B cell (primary cell): Measurements from ENCODE around the gene PIM3. TPM values are rescaled to one million over a fixed set of nuclear protein-coding genes. Genes with fewer than 3 reads are reported as not detected.

Experiments
- ATAC-seq: fragments of 200-7000 bp; cut with Tn5 transposase; one replicate; pipeline ENCODE4 v1.10.0; 2021; ENCODE audit warnings: low read depth, mild to moderate bottlenecking, moderate number of reproducible peaks, moderate library complexity
- CTCF ChIA-PET: fragments of 350-600 bp; sonication (Branson Sonifier 250); formaldehyde crosslinking; loops from one replicate; lab custom pipeline; 2021; ENCODE audit warnings: antibody characterized with exemption, inconsistent platforms; lab: Charles Lee
- POLR2A ChIA-PET: fragments of 350-600 bp; sonication (Branson Sonifier 250); formaldehyde crosslinking; loops from one replicate; lab custom pipeline; 2021; ENCODE audit warnings: antibody characterized with exemption; lab: Charles Lee
- DNase-seq: peaks from one replicate; pipeline ENCODE4 v3.0.0; 2013
- H2AFZ ChIP-seq: 2 replicates; pipeline ENCODE4 v1.6.1; 2012; ENCODE audit warnings: mild to moderate bottlenecking, low read depth, low read length; ENCODE audit not compliant: insufficient read depth, poor library complexity, severe bottlenecking
- H3K27ac ChIP-seq, 2 donors: 1 replicate in 1 of 2; 2 replicates in 1 of 2; pipeline ENCODE4 v1.5.1; 2012 to 2013; ENCODE audit warnings: low read length in 2 of 2, mild to moderate bottlenecking in 2 of 2, moderate library complexity in 1 of 2
- H3K27me3 ChIP-seq, 4 experiments: fragments of 200-600 bp in 1 of 4; sonication (generic) in 1 of 4; replicated peaks in 1 of 4; 1 replicate in 2 of 4; 2 replicates in 2 of 4; pipeline versions ENCODE4 v1.6.1 to v1.7.0; 2013 to 2016; ENCODE audit warnings: low read length in 3 of 4, mild to moderate bottlenecking in 2 of 4, mixed read lengths in 1 of 4, moderate library complexity in 1 of 4; ENCODE audit not compliant: insufficient read depth in 4 of 4, control insufficient read depth in 3 of 4; ENCODE audit errors: control extremely low read depth in 1 of 4
- H3K36me3 ChIP-seq, 2 experiments: replicated peaks in 1 of 2; 1 replicate in 1 of 2; 2 replicates in 1 of 2; pipeline versions ENCODE4 v1.6.1 to v1.7.1; 2013; ENCODE audit warnings: low read length in 1 of 2; ENCODE audit not compliant: insufficient read depth in 2 of 2, control insufficient read depth in 1 of 2; ENCODE audit errors: control extremely low read depth in 1 of 2, extremely low read depth in 1 of 2
- H3K4me1 ChIP-seq, 2 donors: fragments of 200-600 bp in 1 of 2; sonication (generic) in 1 of 2; 1 replicate in 1 of 2; 2 replicates in 1 of 2; pipeline versions ENCODE4 v1.5.1 to v1.6.1; 2013 to 2017; ENCODE audit warnings: low read length in 2 of 2; ENCODE audit not compliant: control insufficient read depth in 2 of 2, insufficient read depth in 2 of 2
- H3K4me2 ChIP-seq: replicated peaks from 2 replicates; pipeline ENCODE3; 2012; ENCODE audit warnings: mild to moderate bottlenecking, low read depth, low read length; ENCODE audit not compliant: poor library complexity, severe bottlenecking
- H3K4me3 ChIP-seq, 5 experiments: fragments of 200-600 bp in 1 of 5; sonication (generic) in 1 of 5; 1 replicate in 3 of 5; 2 replicates in 2 of 5; pipeline versions ENCODE4 v1.5.1 to v1.7.0; 2011 to 2016; ENCODE audit warnings: low read length in 4 of 5, mild to moderate bottlenecking in 4 of 5, low read depth in 2 of 5, control low read depth in 1 of 5, moderate library complexity in 1 of 5; ENCODE audit not compliant: insufficient read depth in 1 of 5; ENCODE audit errors: control extremely low read depth in 1 of 5, extremely low read depth in 1 of 5
- H3K79me2 ChIP-seq: fragments of 200-600 bp; sonication (generic); one replicate; pipeline ENCODE4 v1.6.0; 2016; ENCODE audit warnings: low read length; ENCODE audit not compliant: control insufficient read depth, insufficient read depth
- H3K9ac ChIP-seq: fragments of 200-600 bp; sonication (generic); 2 replicates; pipeline ENCODE4 v1.6.1; 2017; ENCODE audit warnings: mild to moderate bottlenecking, low read length, moderate library complexity
- H3K9me3 ChIP-seq, 3 donors: one replicate each; pipeline versions ENCODE4 v1.6.1 to v1.7.1; 2013; ENCODE audit warnings: low read length in 2 of 3; ENCODE audit not compliant: control insufficient read depth in 2 of 3, insufficient read depth in 1 of 3; ENCODE audit errors: control extremely low read depth in 1 of 3
- H4K20me1 ChIP-seq: 2 replicates; pipeline ENCODE4 v1.6.0; 2012; ENCODE audit warnings: mild to moderate bottlenecking, low read length; ENCODE audit not compliant: insufficient read depth, control insufficient read depth, poor library complexity, severe bottlenecking
- H3K27ac Mint-ChIP-seq: one replicate; pipeline ENCODE4 v1.8.0; 2021; ENCODE audit warnings: mixed read lengths
- H3K27me3 Mint-ChIP-seq: one replicate; pipeline ENCODE4 v1.8.0; 2021; ENCODE audit warnings: mixed read lengths
- H3K4me1 Mint-ChIP-seq: one replicate; pipeline ENCODE4 v1.8.0; 2021; ENCODE audit warnings: mixed read lengths
- H3K4me3 Mint-ChIP-seq: one replicate; pipeline ENCODE4 v1.8.0; 2021; ENCODE audit warnings: mixed read lengths
- H3K9me3 Mint-ChIP-seq: one replicate; pipeline ENCODE4 v1.8.0; 2022; ENCODE audit warnings: mixed read lengths; ENCODE audit not compliant: insufficient read depth
- CTCF ChIP-seq: fragments of 200-600 bp; IDR thresholded peaks from one replicate; pipeline ENCODE4 v1.8.0; 2022; ENCODE audit warnings: antibody characterized with exemption, mild to moderate bottlenecking
- EZH2 ChIP-seq: IDR thresholded peaks from 2 replicates; pipeline ENCODE4 v1.6.1; 2012; ENCODE audit warnings: borderline replicate concordance, low read depth, mild to moderate bottlenecking, moderate library complexity, low read length; ENCODE audit not compliant: insufficient read depth, poor library complexity, severe bottlenecking
- WGBS: methylation state at CpG from one replicate; pipeline ENCODE4 v1.1.5; 2013; ENCODE audit warnings: missing lambda C conversion rate; ENCODE audit not compliant: insufficient coverage; 5-methylcytosine and 5-hydroxymethylcytosine counted together
- intact Hi-C: fragments of 100-400 bp; cut with micrococcal nuclease; formaldehyde crosslinking; loops from one replicate; pipeline ENCODE4 v1.10.0; 2022
- polyA plus RNA-seq: library from polyadenylated mRNA; depleted of rRNA; stranded (reverse); fragments of >200 nt; gene quantifications from 2 replicates; pipeline ENCODE4 v1.2.3, GENCODE V29; 2012
- total RNA-seq, 2 donors: library from RNA; stranded (reverse); fragments of 120-200 nt in 1 of 2; gene quantifications; 1 replicate in 1 of 2; 2 replicates in 1 of 2; pipeline versions ENCODE4 v1.2.3 to v1.2.4, GENCODE V29; 2013 to 2022

PIM3 gene
- total and polyA plus RNA-seq, 2 donors (not counting 1 experiment from before 2014, with no cell fraction given) = 74.6 to 128 TPM

DNA sequence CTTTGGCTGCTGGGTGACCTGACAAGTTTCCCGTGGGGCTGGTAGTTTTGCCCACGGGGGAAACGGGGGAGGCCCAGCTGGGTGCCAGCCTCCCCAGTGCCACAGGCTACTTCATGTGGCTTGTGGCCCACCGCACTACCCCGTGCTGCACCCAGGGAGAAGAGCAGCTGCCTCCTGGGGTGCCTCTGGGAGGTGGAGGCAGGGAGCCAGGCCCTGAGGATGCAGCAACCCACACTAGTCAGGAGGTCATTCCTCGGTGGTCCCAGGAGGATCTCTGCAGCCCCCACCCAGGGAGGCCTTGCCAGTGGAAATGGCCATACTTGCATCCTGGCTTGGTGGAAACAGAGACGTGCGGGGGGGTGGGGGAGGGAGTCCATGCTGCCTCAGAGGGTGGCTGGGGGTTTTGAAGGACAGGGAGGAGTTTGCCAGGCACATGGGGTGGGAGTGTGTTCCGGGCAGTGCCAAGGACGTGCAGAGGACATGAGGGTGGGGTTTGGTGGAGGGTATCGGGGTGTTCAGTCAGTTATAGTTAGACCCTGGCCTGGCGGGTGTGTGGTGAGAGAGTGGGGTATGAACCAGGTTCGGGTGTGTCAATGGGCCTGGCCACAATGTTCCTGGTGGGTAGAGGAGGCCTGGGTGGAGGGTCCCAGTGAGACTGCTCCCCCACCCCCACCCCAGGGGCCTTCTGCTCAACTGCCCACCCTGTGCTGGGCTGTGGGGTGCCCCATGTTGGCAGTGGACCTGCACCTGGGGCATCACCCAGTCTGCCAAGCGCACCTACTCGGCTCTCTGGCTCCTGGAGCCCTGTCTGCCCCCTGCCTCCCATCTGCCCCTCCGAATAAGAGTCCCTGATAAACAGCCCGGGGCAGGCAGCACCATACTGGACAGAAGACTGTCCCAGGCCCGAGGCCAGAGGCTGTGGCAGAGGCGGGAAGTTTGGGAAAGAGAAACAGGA, 3.8 kb downstream of the PIM3 start:
- H3K9ac ChIP-seq = no peak overlapping the region
- H3K4me2 ChIP-seq = no peak overlapping the region
- no peaks in the 10 kb centered on the region for H3K27me3 ChIP-seq
- ChIA-PET CTCF (interaction anchor here (0.7 to 3.8 kb wide), 2 partner anchors 29 to 33 kb away, joined by 4 to 14 read pairs; no protein-coding TSS in a partner anchor), POLR2A (interaction anchor here (3.4 to 5.7 kb wide), 2 partner anchors 29 to 34 kb away, joined by 16 to 75 read pairs; no protein-coding TSS in a partner anchor)
- ATAC-seq (no peak), DNase-seq (peak; percentile 33)
- TF ChIP-seq CTCF (no peak), EZH2 (no peak)
- H4K20me1 ChIP-seq = peaks cover 70% of the 10 kb centered on the region
- H3K36me3 ChIP-seq = peaks cover 0 to 30% of the 10 kb centered on the region in 2 experiments
- H3K4me3 ChIP-seq = no peak overlapping the region
- H3K79me2 ChIP-seq = peaks cover 25% of the 10 kb centered on the region
- no peaks in the 10 kb centered on the region for H3K9me3 ChIP-seq
- H3K4me1 ChIP-seq = peaks cover 42 to 56% of the 10 kb centered on the region in 2 donors
- 75% methylated on average over 15 of the region's 19 CpGs for WGBS
- Mint-ChIP-seq H3K27me3 (no peaks in the 10 kb centered on the region), H3K27ac (peak overlapping the region; percentile 65), H3K4me1 (peaks cover 55% of the 10 kb centered on the region), H3K4me3 (peak overlapping the region; percentile 91), H3K9me3 (no peaks in the 10 kb centered on the region)
- H2AFZ ChIP-seq = no peak overlapping the region
- intact Hi-C loops = no loop called here
- peak overlapping the region in 1 of 2 donors; percentile 15 for H3K27ac ChIP-seq
